ENCODE measurements around the gene MAST4. TPM values are rescaled to one million over a fixed set of nuclear protein-coding genes. Genes with fewer than 3 reads are reported as not detected.

The MAST4 gene
- total RNA-seq, 2 donors from 2014 or later: 36.8 to 45.7 TPM

GRCh38 chr5:66959653-66960052 is 363.5 kb downstream of the MAST4 start:
- WGBS: 31% methylated on average over 2 of the region's 2 CpGs

DNA sequence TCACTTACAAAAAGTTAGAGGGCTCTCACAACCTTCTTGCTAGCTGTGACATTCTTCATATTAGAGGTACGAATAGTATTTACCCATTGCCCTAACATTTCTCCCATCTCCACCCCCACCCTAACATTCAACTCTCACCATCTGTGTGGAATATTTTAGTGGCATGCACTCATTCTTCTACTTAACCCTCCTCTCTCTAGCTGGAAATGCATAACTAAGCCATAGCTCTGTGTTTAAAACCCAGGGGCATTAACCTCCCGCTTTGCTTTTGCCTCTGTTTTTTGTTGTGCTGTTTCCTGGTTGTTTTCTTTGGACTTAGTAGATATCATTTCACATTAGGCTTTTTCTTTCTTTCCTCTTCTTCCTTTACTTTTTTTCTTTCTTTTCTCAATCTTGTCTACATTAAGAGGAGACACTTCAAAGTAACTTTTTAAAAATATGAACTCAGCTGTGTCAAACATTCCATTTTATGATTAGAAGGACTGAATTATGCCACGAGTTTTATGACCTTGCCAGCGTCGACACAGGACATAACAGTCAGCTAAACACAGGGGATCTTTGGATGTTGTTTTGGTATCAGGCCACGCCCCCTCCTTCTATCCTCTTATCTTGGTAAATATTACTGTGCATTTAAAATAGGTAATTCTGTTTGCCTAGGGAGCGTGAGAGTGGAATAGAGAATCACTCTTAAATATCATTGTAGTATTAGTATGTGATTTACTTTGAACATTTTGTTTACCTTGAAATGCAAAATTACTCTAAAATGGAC is 364.4 kb downstream of the MAST4 start:
- Histone ChIP-seq H3K36me3 (no peaks in the 10 kb centered on the region), H3K4me3 (no peak overlapping the region), H3K9me3 (no peaks in the 10 kb centered on the region), H3K4me1 (replicated peaks) (peaks cover 5% of the 10 kb centered on the region), H3K27me3 (replicated peaks; ENCODE audit: insufficient read depth) (no peaks in the 10 kb centered on the region), H3K27ac (no peak overlapping the region)
- WGBS: 24% methylated on average over 7 of the region's 7 CpGs
- TF ChIP-seq, protein P1, sequence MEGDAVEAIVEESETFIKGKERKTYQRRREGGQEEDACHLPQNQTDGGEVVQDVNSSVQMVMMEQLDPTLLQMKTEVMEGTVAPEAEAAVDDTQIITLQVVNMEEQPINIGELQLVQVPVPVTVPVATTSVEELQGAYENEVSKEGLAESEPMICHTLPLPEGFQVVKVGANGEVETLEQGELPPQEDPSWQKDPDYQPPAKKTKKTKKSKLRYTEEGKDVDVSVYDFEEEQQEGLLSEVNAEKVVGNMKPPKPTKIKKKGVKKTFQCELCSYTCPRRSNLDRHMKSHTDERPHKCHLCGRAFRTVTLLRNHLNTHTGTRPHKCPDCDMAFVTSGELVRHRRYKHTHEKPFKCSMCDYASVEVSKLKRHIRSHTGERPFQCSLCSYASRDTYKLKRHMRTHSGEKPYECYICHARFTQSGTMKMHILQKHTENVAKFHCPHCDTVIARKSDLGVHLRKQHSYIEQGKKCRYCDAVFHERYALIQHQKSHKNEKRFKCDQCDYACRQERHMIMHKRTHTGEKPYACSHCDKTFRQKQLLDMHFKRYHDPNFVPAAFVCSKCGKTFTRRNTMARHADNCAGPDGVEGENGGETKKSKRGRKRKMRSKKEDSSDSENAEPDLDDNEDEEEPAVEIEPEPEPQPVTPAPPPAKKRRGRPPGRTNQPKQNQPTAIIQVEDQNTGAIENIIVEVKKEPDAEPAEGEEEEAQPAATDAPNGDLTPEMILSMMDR (IDR thresholded peaks at IDR 0.05): no peak
- TF ChIP-seq POLR2AphosphoS5 (IDR thresholded peaks at IDR 0.05) (no peak), POLR2A (IDR thresholded peaks at IDR 0.05) (no peak)
- DNase-seq (ENCODE audit: low spot score): no peak
- intact Hi-C loops (cut with DNase I): no loop called here

More at GRCh38 chr5:66959653-66960052, 363.5 kb downstream of the MAST4 start:
- Histone ChIP-seq H3K36me3 (no peaks in the 10 kb centered on the region), H3K27me3 (replicated peaks; ENCODE audit: insufficient read depth) (no peaks in the 10 kb centered on the region), H3K27ac (no peak overlapping the region), H3K4me3 (peak overlapping the region in 1 of 2 donors; percentile 20), H3K9me3 (no peaks in the 10 kb centered on the region), H3K4me1 (replicated peaks) (peaks cover 5% of the 10 kb centered on the region)
- TF ChIP-seq, protein P1 (IDR thresholded peaks at IDR 0.05): no peak
- no peak for TF ChIP-seq POLR2A (IDR thresholded peaks at IDR 0.05)
- no peak for TF ChIP-seq POLR2AphosphoS5 (IDR thresholded peaks at IDR 0.05)
- intact Hi-C loops (cut with DNase I): no loop called here
- no peak for DNase-seq (ENCODE audit: low spot score)

- 71% methylated on average over 1 of the region's 1 CpG for WGBS
- no peaks in the 10 kb centered on the region for H3K9me3 ChIP-seq
Observed at GRCh38 chr5:66963559-66963971, 367.4 kb downstream of the MAST4 start.

DNA sequence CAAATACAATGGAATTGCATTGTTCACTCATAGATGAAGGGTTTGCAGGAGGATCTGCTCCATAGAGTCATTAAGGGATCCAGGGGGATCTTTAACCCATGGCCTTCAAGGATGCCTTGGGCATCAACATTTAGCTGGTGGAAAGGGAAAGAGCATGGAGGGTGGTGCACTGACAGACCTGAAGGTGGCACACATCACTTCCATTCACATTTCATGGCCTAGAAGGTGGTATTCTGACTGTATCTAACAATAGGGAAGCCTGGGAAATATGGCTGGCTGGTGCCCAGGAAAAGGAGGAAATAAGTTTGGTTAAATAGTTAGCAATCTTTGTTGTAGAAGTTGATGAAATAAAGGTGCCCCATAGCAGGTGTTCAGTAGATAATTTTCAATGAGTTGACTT is 370.2 kb downstream of the MAST4 start:
- Histone ChIP-seq H3K36me3 (no peaks in the 10 kb centered on the region), H3K4me3 (no peak overlapping the region), H3K4me1 (replicated peaks) (no peaks in the 10 kb centered on the region), H3K9me3 (no peaks in the 10 kb centered on the region), H3K27me3 (replicated peaks; ENCODE audit: insufficient read depth) (no peaks in the 10 kb centered on the region), H3K27ac (no peak overlapping the region)
- no peak for TF ChIP-seq POLR2AphosphoS5 (IDR thresholded peaks at IDR 0.05)
- TF ChIP-seq POLR2A (IDR thresholded peaks at IDR 0.05): no peak
- TF ChIP-seq, protein P1 (IDR thresholded peaks at IDR 0.05): no peak
- intact Hi-C loops (cut with DNase I): no loop called here
- no peak for DNase-seq (ENCODE audit: low spot score)

More at GRCh38 chr5:66963559-66963971, 367.4 kb downstream of the MAST4 start:
- H3K4me1 ChIP-seq (replicated peaks): peaks cover 5% of the 10 kb centered on the region
- intact Hi-C loops (cut with DNase I): no loop called here
- no peak overlapping the region for H3K4me3 ChIP-seq
- no peaks in the 10 kb centered on the region for H3K36me3 ChIP-seq
- no peak for DNase-seq (ENCODE audit: low spot score)
- TF ChIP-seq, protein P1 (IDR thresholded peaks at IDR 0.05): no peak
- no peak for TF ChIP-seq POLR2AphosphoS5 (IDR thresholded peaks at IDR 0.05)
- TF ChIP-seq POLR2A (IDR thresholded peaks at IDR 0.05): no peak
- H3K27ac ChIP-seq: no peak overlapping the region
- H3K27me3 ChIP-seq (replicated peaks; ENCODE audit: insufficient read depth): no peaks in the 10 kb centered on the region

DNA sequence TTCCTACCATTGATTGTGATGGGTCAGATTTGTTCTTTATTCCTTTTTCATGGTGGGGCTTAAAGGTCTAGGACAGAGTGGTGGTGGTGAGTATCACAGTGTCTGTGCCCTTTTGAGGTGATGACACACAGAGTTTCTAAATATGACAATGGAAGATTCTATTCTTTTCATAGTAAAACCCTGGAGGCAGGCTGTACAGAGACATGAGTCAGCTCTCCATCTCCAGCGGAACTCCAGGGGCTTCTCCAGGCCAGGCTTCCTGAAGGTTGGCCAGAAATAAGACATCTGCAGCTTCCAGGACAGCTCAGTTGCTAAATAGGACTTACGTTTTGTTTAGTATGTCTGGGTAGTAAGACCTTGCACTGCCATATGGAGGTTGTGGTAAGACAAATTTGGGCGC is 370.9 kb downstream of the MAST4 start:
- DNase-seq (ENCODE audit: low spot score): no peak
- H3K4me3 ChIP-seq: no peak overlapping the region
- no peaks in the 10 kb centered on the region for H3K9me3 ChIP-seq
- no peaks in the 10 kb centered on the region for H3K27me3 ChIP-seq (replicated peaks; ENCODE audit: insufficient read depth)
- intact Hi-C loops (cut with DNase I): no loop called here
- H3K4me1 ChIP-seq (replicated peaks): no peaks in the 10 kb centered on the region
- H3K36me3 ChIP-seq: no peaks in the 10 kb centered on the region
- TF ChIP-seq POLR2AphosphoS5 (IDR thresholded peaks at IDR 0.05) (no peak), POLR2A (IDR thresholded peaks at IDR 0.05) (no peak)
- TF ChIP-seq, protein P1 (IDR thresholded peaks at IDR 0.05): no peak
- no peak overlapping the region for H3K27ac ChIP-seq
- 81% methylated on average over 3 of the region's 3 CpGs for WGBS
